Uterus (tissue), 4 donors: Measurements from ENCODE around the gene CADM2. TPM values are rescaled to one million over a fixed set of nuclear protein-coding genes. Genes with fewer than 3 reads are reported as not detected.

Experiments
- DNase-seq, 2 donors: peaks; one replicate each; pipeline ENCODE4 v3.0.0-alpha.2; 2019 to 2020
- H3K27ac ChIP-seq, 2 donors: fragments of 200-600 bp; sonication (generic); 1 replicate in 1 of 2; 2 replicates in 1 of 2; pipeline ENCODE4 v1.5.1; 2016 to 2018
- H3K27me3 ChIP-seq, 2 donors: fragments of 200-600 bp; sonication (generic); one replicate each; pipeline ENCODE4 v1.5.1; 2018 to 2019; ENCODE audit warnings: control low read depth in 1 of 2
- H3K36me3 ChIP-seq, 2 donors: fragments of 200-600 bp; sonication (generic); one replicate each; pipeline ENCODE4 v1.5.1; 2019; ENCODE audit warnings: control low read depth in 1 of 2
- H3K4me1 ChIP-seq, 2 donors: fragments of 200-600 bp; sonication (generic); one replicate each; pipeline ENCODE4 v1.5.1; 2018 to 2019; ENCODE audit warnings: control low read depth in 1 of 2
- H3K4me3 ChIP-seq, 2 donors: fragments of 200-600 bp; sonication (generic); 1 replicate in 1 of 2; 2 replicates in 1 of 2; pipeline ENCODE4 v1.5.1; 2018 to 2019; ENCODE audit warnings: mild to moderate bottlenecking in 1 of 2
- H3K9me3 ChIP-seq, 2 donors: fragments of 200-600 bp; sonication (generic); one replicate each; pipeline ENCODE4 v1.5.1; 2019; ENCODE audit warnings: control low read depth in 1 of 2
- POLR2A ChIP-seq, 2 donors: fragments of 450-650 bp; IDR thresholded peaks; one replicate each; pipeline ENCODE4 v1.6.1; 2016; ENCODE audit warnings: antibody characterized with exemption in 2 of 2, mild to moderate bottlenecking in 1 of 2, moderate library complexity in 1 of 2
- intact Hi-C: fragments of 100-400 bp; cut with DNase I; formaldehyde crosslinking; loops from one replicate; pipeline ENCODE4 v1.15.1; 2023; ENCODE audit warnings: low total_unique reads
- total RNA-seq, 4 donors: library from RNA; depleted of rRNA in 3 of 4; stranded (reverse); fragments of >200 nt in 3 of 4; gene quantifications; one replicate each; pipeline versions ENCODE4 v1.1.0 to v1.2.4, GENCODE V29; 2014 to 2023
- TF ChIP-seq, protein P1 (sequence below), 4 experiments: fragments of 200-600 bp in 2 of 4; fragments of 450-650 bp in 2 of 4; sonication (generic) in 2 of 4; IDR thresholded peaks; one replicate each; pipeline ENCODE4 v1.5.1; 2016 to 2019; ENCODE audit warnings: antibody characterized with exemption in 4 of 4, mild to moderate bottlenecking in 2 of 4, moderate library complexity in 1 of 4
- donor health status: DM: yes; HTN: yes; CAD: no.

Gene CADM2
- total RNA-seq, 4 donors from 2014 or later: 0.29 to 6.6 (median 0.85) TPM; not detected in 1

- TF ChIP-seq, protein P1, sequence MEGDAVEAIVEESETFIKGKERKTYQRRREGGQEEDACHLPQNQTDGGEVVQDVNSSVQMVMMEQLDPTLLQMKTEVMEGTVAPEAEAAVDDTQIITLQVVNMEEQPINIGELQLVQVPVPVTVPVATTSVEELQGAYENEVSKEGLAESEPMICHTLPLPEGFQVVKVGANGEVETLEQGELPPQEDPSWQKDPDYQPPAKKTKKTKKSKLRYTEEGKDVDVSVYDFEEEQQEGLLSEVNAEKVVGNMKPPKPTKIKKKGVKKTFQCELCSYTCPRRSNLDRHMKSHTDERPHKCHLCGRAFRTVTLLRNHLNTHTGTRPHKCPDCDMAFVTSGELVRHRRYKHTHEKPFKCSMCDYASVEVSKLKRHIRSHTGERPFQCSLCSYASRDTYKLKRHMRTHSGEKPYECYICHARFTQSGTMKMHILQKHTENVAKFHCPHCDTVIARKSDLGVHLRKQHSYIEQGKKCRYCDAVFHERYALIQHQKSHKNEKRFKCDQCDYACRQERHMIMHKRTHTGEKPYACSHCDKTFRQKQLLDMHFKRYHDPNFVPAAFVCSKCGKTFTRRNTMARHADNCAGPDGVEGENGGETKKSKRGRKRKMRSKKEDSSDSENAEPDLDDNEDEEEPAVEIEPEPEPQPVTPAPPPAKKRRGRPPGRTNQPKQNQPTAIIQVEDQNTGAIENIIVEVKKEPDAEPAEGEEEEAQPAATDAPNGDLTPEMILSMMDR (IDR thresholded peaks at IDR 0.05): no peak
- TF ChIP-seq POLR2A (IDR thresholded peaks at IDR 0.05): no peak
- Histone ChIP-seq H3K27ac (no peak overlapping the region), H3K36me3 (no peaks in the 10 kb centered on the region), H3K4me3 (no peak overlapping the region), H3K4me1 (no peaks in the 10 kb centered on the region), H3K27me3 (no peaks in the 10 kb centered on the region), H3K9me3 (no peaks in the 10 kb centered on the region)
- intact Hi-C loops: no loop called here
- DNase-seq: no peak
Observed at GRCh38 chr3:85258819-85259218, 300.0 kb downstream of the CADM2 start.

- Histone ChIP-seq H3K4me1 (no peaks in the 10 kb centered on the region), H3K27ac (no peak overlapping the region), H3K27me3 (no peaks in the 10 kb centered on the region), H3K36me3 (no peaks in the 10 kb centered on the region), H3K4me3 (no peak overlapping the region), H3K9me3 (no peaks in the 10 kb centered on the region)
- TF ChIP-seq, protein P1 (IDR thresholded peaks at IDR 0.05): no peak
- TF ChIP-seq POLR2A (IDR thresholded peaks at IDR 0.05): no peak
- no peak for DNase-seq
- intact Hi-C loops: no loop called here
Observed at GRCh38 chr3:85259748-85260147, 301.0 kb downstream of the CADM2 start.

DNA sequence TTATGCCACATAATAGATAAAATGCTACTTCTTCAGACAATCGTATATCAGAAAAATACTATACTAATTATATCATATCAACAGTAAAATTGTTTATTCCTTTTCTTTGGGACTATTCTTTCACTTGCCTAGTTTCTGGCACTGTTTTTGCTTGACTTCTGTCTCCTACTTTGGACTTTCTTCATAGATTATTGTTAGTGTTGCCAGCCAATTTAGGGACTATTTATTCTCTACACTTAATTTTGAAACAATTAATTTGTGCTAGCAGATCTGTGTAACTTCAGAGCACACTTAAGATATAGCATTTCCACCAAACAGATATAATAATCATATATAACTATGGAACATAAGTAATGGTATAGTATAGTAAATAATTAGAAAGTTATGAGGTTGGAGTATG is 305.6 kb downstream of the CADM2 start:
- no peaks in the 10 kb centered on the region for H3K27me3 ChIP-seq
- no peaks in the 10 kb centered on the region for H3K36me3 ChIP-seq
- no peak overlapping the region for H3K27ac ChIP-seq
- H3K9me3 ChIP-seq: no peaks in the 10 kb centered on the region
- intact Hi-C loops: no loop called here
- TF ChIP-seq, protein P1 (IDR thresholded peaks at IDR 0.05): no peak
- TF ChIP-seq POLR2A (IDR thresholded peaks at IDR 0.05): no peak
- DNase-seq: no peak
- no peak overlapping the region for H3K4me3 ChIP-seq
- H3K4me1 ChIP-seq: no peaks in the 10 kb centered on the region

DNA sequence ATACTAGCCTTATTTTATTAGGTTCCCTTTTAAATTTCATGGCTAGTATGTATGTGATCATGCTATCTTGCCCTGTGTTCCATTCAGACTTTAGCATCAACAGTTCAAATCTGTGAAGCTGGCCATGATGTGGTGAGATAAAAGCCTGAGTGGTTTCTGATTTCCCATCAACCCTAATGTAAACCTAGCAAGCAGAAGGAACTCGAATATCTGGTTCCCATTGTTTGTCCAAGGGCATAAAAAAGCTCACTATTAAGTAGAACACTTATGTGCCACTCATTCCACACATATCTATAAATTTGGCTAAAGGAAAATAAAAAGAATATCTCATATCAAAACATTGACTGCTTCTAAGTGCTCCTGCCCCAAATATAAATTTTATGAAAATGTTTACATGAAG is 311.7 kb downstream of the CADM2 start:
- H3K36me3 ChIP-seq: no peaks in the 10 kb centered on the region
- no peaks in the 10 kb centered on the region for H3K4me1 ChIP-seq
- no peak overlapping the region for H3K27ac ChIP-seq
- intact Hi-C loops: no loop called here
- no peak for DNase-seq
- H3K4me3 ChIP-seq: no peak overlapping the region
- TF ChIP-seq, protein P1 (IDR thresholded peaks at IDR 0.05): no peak
- no peak for TF ChIP-seq POLR2A (IDR thresholded peaks at IDR 0.05)
- no peaks in the 10 kb centered on the region for H3K27me3 ChIP-seq
- H3K9me3 ChIP-seq: no peaks in the 10 kb centered on the region

- Histone ChIP-seq H3K4me3 (no peak overlapping the region), H3K36me3 (no peaks in the 10 kb centered on the region), H3K9me3 (no peaks in the 10 kb centered on the region), H3K27me3 (no peaks in the 10 kb centered on the region), H3K27ac (no peak overlapping the region), H3K4me1 (no peaks in the 10 kb centered on the region)
- DNase-seq: no peak
- TF ChIP-seq, protein P1 (IDR thresholded peaks at IDR 0.05): no peak
- no peak for TF ChIP-seq POLR2A (IDR thresholded peaks at IDR 0.05)
- intact Hi-C loops: no loop called here
Observed at GRCh38 chr3:85271911-85272310, 313.1 kb downstream of the CADM2 start.
